Measurements from ENCODE around the gene WSCD2.

WSCD2 gene

GRCh38 chr12:108271951-108272872, 143.1 kb downstream of the WSCD2 start:
- DNase-seq: no peak

GRCh38 chr12:108273217-108273616, 144.1 kb downstream of the WSCD2 start:
- DNase-seq: no peak

DNA sequence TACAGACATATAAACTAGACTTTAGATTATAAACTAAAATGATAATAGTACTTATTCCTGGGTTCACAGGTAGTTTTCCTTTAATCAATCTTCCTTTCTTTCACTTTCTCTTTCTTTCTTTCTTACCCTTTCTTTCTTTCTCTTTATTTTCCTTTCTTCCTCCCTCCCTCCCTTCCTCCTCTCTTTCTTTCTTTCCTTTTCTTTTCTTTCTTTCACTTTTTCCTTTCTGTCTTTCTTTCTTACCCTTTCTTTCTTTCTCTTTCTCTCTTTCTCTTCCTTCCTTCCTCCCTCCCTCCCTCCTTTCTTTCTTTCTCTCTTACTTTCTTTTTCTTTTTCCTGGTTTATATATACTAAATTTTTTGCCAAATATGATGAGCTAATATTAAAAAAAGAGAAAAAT, 148.5 kb downstream of the WSCD2 start:
- DNase-seq: no peak

GRCh38 chr12:108282160-108282559, 153.1 kb downstream of the WSCD2 start:
- no peak for DNase-seq

DNA sequence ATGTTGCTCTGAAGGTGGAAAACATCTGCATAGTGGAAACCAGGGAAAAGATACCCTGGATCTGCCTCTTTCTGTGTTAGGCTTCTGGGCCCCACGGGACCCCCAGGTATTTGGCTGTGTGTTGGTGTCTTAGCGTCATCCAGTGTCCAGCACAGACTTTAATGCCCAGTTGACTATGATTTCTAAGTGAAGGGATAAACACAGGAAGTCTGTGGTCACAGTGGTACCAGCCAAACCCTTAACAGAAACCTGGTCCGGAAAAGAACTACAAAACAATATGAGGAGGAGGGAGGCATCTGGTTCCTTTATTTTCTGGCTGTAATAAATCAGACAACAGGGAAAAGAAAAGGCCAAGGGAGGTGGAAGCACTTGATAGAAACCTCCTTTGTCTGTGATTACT, 153.6 kb downstream of the WSCD2 start:
- no peak for DNase-seq

DNA sequence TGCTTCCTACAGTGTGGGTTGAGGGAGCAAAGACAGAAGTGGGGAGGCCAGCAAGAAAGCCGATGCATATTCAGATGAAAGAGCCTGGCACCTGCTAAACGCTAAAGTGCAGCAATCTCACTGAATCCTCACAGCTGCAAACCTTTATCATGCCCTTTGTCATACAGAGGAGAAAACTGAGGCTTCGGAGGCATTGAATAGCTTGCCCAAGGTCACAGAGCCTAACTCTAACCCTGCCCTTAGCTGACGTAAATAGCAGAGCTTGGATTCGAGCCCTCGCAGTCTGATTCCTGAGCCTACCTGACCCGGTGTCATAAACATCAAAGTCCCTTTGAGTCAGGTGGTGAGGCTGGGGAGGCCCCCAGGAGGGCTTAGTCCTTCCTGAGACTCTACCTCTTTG, 155.1 kb downstream of the WSCD2 start:
- DNase-seq: no peak

- no peak for DNase-seq
Observed at GRCh38 chr12:108285016-108285415, 155.9 kb downstream of the WSCD2 start.

- DNase-seq: no peak
Observed at GRCh38 chr12:108287227-108287626, 158.1 kb downstream of the WSCD2 start.

- no peak for DNase-seq
Observed at GRCh38 chr12:108289350-108290161, 160.5 kb downstream of the WSCD2 start.

DNA sequence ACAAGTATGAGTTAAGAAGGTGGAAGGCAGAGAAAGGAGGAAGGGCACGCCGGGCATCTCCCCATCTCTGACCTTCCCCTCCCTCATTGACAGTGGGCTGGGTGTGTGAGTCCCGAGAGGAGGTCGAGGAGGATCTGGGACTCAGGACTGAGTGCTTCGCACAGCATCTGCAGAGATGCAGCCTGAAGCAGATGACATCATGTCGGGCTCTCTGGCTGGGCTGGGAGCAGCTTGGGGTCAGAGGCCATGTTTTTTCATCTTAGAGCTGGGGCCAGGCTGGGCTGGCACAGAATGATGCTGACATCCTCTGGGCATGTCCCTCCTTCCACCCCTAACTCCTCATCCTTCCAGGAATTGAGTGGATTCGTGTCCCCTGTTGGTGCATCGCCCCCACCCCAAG, 166.6 kb downstream of the WSCD2 start:
- no peak for DNase-seq

DNA sequence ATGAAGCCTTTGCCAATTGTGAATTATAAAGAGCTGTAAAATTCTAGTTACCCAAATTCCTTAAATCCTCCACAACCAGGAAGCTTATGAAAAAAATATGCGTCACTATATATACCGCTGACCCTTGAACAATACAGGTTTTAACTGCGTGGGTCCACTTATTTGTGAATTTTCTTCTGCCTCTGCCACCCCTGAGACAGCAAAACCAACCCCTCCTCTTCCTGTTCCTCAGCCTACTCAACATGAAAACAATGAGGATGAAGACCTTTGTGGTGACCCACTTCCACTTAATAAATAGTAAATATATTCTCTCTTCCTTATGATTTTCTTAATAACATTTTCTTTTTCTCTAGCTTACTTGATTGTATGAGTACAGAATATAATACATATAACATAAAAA, 167.9 kb downstream of the WSCD2 start:
- no peak for DNase-seq

GRCh38 chr12:108297424-108297823, 168.3 kb downstream of the WSCD2 start:
- no peak for DNase-seq

DNA sequence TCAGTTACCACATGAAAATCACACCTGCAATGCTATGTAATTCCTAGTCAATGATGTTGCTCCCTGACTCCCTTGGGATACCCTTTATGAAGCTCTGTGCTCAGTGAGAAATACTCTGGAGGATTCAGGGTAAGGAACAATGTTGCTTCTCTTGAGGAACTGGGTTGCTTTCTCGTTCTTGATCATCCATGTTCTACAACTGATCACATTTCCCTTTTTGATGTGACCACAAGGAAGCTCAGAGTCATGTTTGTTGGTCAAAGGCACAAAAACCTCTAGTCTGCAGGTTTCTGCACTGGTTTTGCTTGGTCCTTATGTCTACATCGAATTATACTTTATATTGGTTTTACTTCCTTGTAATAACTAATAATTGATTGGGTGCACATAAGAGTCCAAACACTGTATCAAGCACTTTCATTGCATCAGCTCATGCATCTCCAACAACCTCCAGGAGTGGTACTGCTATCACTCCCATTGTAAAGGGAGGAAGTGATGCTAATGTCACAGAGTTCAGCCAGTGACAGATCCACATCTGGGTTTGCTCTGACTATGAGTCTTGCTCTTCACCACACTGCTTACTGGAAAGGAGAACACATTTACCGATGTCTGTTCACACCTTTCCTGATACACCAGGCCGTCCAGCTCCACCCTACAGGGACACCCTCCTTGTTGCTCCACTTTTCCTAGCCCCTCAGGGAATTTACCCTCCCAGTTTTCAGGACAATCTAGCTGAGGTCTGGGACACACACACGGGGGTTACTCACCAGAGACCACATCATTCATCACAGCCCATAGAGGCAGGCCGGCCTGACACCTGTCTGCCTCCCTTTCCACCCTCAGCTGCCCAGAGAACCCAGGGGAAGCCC, 169.0 kb downstream of the WSCD2 start:
- no peak for DNase-seq

DNA sequence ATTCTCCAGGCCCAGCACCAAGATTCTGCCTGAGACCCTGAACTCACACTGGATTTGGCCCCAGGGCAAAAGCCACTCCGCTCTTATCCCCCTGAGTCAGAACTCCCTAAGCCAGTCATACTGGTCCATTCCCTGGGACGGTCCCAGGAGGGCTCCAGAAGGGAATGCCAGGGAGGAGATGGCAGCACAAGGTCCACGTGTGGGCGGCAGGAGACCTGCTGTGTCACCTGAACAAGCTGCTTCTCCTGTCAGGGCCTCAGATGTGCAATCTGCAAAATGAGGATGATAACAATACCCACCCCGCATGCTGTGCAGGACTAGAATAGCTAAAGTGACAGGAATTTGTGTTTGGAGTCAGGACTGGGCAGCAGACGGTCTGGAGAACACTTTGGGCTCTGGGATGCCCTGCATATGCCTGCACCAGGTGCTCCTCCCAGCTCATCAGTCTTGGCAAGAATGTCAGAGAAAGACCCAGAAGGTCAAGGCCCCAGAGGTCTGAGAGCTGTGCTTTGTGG, 169.7 kb downstream of the WSCD2 start:
- DNase-seq: no peak

- DNase-seq: no peak
Observed at GRCh38 chr12:108299516-108299915, 170.4 kb downstream of the WSCD2 start.

Measured in NCI-H774 (cell line).